HepG2 (cell line): Measurements from ENCODE around the gene MBTD1. TPM values are rescaled to one million over a fixed set of nuclear protein-coding genes. Genes with fewer than 3 reads are reported as not detected.
A peak's percentile ranks its signal among the peaks of the same experiment; 100 is the strongest.

Experiments
- AFF4 ChIP-seq: sonication (generic); formaldehyde crosslinking; IDR thresholded peaks from 2 replicates; pipeline ENCODE4 v1.4.0; 2020; ENCODE audit warnings: missing genetic modification reagents
- AGO2 ChIP-seq: fragments of 200-400 bp; formaldehyde crosslinking; optimal IDR thresholded peaks from 2 replicates; pipeline ENCODE3; 2017; ENCODE audit warnings: mild to moderate bottlenecking, low read depth, low read length, moderate library complexity
- CCDC6 ChIP-seq: sonication (generic); formaldehyde crosslinking; IDR thresholded peaks from 2 replicates; pipeline ENCODE4 v1.8.1; 2022; ENCODE audit warnings: mild to moderate bottlenecking, missing genetic modification reagents, moderate library complexity
- CENPX ChIP-seq: sonication (generic); formaldehyde crosslinking; IDR thresholded peaks from 2 replicates; pipeline ENCODE4 v1.9.0; 2021; ENCODE audit warnings: mild to moderate bottlenecking, missing genetic modification reagents, moderate library complexity
- CTCF ChIP-seq: sonication (generic); formaldehyde crosslinking; IDR thresholded peaks from 2 replicates; pipeline ENCODE4 v1.5.0; 2020; ENCODE audit warnings: mild to moderate bottlenecking, missing genetic modification reagents, moderate library complexity
- FOXA1 ChIP-seq, 2 experiments: fragments of 450-650 bp in 1 of 2; sonication (generic) in 1 of 2; formaldehyde crosslinking in 1 of 2; IDR thresholded peaks; 2 replicates each; pipeline versions ENCODE4 v1.4.0 to v1.6.1; 2016 to 2020; ENCODE audit warnings: missing genetic modification reagents in 1 of 2
- FOXK1 ChIP-seq: sonication (generic); formaldehyde crosslinking; IDR thresholded peaks from 2 replicates; pipeline ENCODE4 v1.4.0; 2020; ENCODE audit warnings: low read depth, missing genetic modification reagents, borderline replicate concordance
- IRF2 ChIP-seq: IDR thresholded peaks from 2 replicates; pipeline ENCODE4 v1.6.1; 2018; ENCODE audit warnings: missing genetic modification reagents, missing compliant biosample characterization
- KDM5A ChIP-seq: fragments of 200-600 bp; sonication (generic); IDR thresholded peaks from 2 replicates; pipeline ENCODE4 v1.7.0; 2018; ENCODE audit warnings: antibody characterized with exemption, mild to moderate bottlenecking, low read length, borderline replicate concordance
- KMT2A ChIP-seq: sonication (generic); formaldehyde crosslinking; IDR thresholded peaks from 2 replicates; pipeline ENCODE4 v1.4.0; 2020; ENCODE audit warnings: missing genetic modification reagents
- MTERF4 ChIP-seq: sonication (generic); formaldehyde crosslinking; IDR thresholded peaks from 2 replicates; pipeline ENCODE4 v1.8.0; 2023; ENCODE audit warnings: mild to moderate bottlenecking, missing genetic modification reagents
- NKX3-1 ChIP-seq: sonication (generic); formaldehyde crosslinking; IDR thresholded peaks from 2 replicates; pipeline ENCODE4 v1.5.0; 2020; ENCODE audit warnings: missing genetic modification reagents
- PCBP1 ChIP-seq: fragments of 200-400 bp; formaldehyde crosslinking; IDR thresholded peaks from 2 replicates; pipeline ENCODE4 v1.6.1; 2017; ENCODE audit warnings: mild to moderate bottlenecking, low read depth, low read length, borderline replicate concordance
- RBFOX2 ChIP-seq: fragments of 200-400 bp; formaldehyde crosslinking; IDR thresholded peaks from 2 replicates; pipeline ENCODE4 v1.6.1; 2017; ENCODE audit warnings: low read depth, mild to moderate bottlenecking, low read length
- RELA ChIP-seq: sonication (generic); formaldehyde crosslinking; IDR thresholded peaks from 2 replicates; pipeline ENCODE4 v1.4.0; 2020; ENCODE audit warnings: missing genetic modification reagents
- TCF12 ChIP-seq, 2 experiments: fragments of 450-650 bp in 1 of 2; sonication (generic) in 1 of 2; formaldehyde crosslinking in 1 of 2; IDR thresholded peaks; 2 replicates each; pipeline versions ENCODE4 v1.6.1 to v1.8.0; 2017 to 2022; ENCODE audit warnings: antibody characterized with exemption in 1 of 2, mild to moderate bottlenecking in 1 of 2, missing genetic modification reagents in 1 of 2, moderate library complexity in 1 of 2
- TRIM22 ChIP-seq: fragments of 450-650 bp; IDR thresholded peaks from 2 replicates; pipeline ENCODE4 v1.6.1; 2017
- ZNF136 ChIP-seq: sonication (generic); formaldehyde crosslinking; IDR thresholded peaks from 2 replicates; pipeline ENCODE4 v1.8.1; 2022; ENCODE audit warnings: low read depth, mild to moderate bottlenecking, moderate library complexity, missing genetic modification reagents
- ZNF253 ChIP-seq: sonication (generic); formaldehyde crosslinking; IDR thresholded peaks from 2 replicates; pipeline ENCODE4 v1.8.0; 2022; ENCODE audit warnings: mild to moderate bottlenecking, missing genetic modification reagents, borderline replicate concordance
- ZNF296 ChIP-seq: sonication (generic); formaldehyde crosslinking; conservative IDR thresholded peaks from 2 replicates; pipeline ENCODE4 v1.5.0; 2020; ENCODE audit warnings: mild to moderate bottlenecking, missing genetic modification reagents
- ZNF432 ChIP-seq: sonication (generic); formaldehyde crosslinking; IDR thresholded peaks from 2 replicates; pipeline ENCODE4 v1.5.0; 2020; ENCODE audit warnings: missing genetic modification reagents, mild to moderate bottlenecking, borderline replicate concordance
- ZNF598 ChIP-seq: sonication (generic); formaldehyde crosslinking; IDR thresholded peaks from 2 replicates; pipeline ENCODE4 v1.5.1; 2020; ENCODE audit warnings: mild to moderate bottlenecking, missing genetic modification reagents, borderline replicate concordance
- polyA plus RNA-seq, 8 experiments: library from polyadenylated mRNA; depleted of rRNA in 3 of 8; stranded (reverse) in 7 of 8; unstranded in 1 of 8; fragments of >200 nt; fragmentation: Illumina TruSeq in 4 of 8; extraction: Trizol in 4 of 8; gene quantifications; 2 replicates each; pipeline versions ENCODE4 v1.2.1 to v1.2.3, GENCODE V29; 2011 to 2016; ENCODE audit warnings: low read depth in 4 of 8, missing spikeins in 1 of 8, mixed read lengths in 1 of 8; ENCODE audit not compliant: insufficient read depth in 1 of 8
- total RNA-seq, 5 experiments: library from RNA; depleted of rRNA; stranded (reverse); fragments of >200 nt; fragmentation: Illumina TruSeq; extraction: Trizol; gene quantifications; 2 replicates each; pipeline ENCODE4 v1.2.3, GENCODE V29; 2016; ENCODE audit warnings: low read depth in 1 of 5

Gene MBTD1
- total and polyA plus RNA-seq, 2 of the 13 experiments (the other 11 are each of a cell fraction or from before 2014, with no cell fraction given): 20.9 TPM

GRCh38 chr17:51259564-51260236, at the start of gene MBTD1 (continued):
- TF ChIP-seq FOXK1 (CRISPR knock-in tag) (peak; percentile 93), NKX3-1 (CRISPR knock-in tag) (no peak), TRIM22 (no peak), RELA (CRISPR knock-in tag) (no peak), CTCF (no peak), RBFOX2 (peak; percentile 76), PCBP1 (peak; percentile 55; the same call in 1 of the 2 replicates), MTERF4 (CRISPR knock-in tag) (no peak), CCDC6 (CRISPR knock-in tag) (no peak; the same call in 1 of the 2 replicates), KMT2A (CRISPR knock-in tag) (no peak; the same call in none of the 2 replicates), ZNF136 (0 out of 2 replicates have a peak, but pooled peaks have one; percentile 45), ZNF296 (no peak), ZNF598 (CRISPR knock-in tag) (no peak), KDM5A (peak; percentile 62; the same call in 1 of the 2 replicates), ZNF253 (CRISPR knock-in tag) (0 out of 2 replicates have a peak, but pooled peaks have one; percentile 10), AFF4 (no peak), FOXA1 (IDR thresholded peaks at IDR 0.05) (no peak), FOXA1 (CRISPR knock-in tag; IDR thresholded peaks at IDR 0.05) (peak; percentile 71), AGO2 (peak; percentile 73), TCF12 (IDR thresholded peaks at IDR 0.05) (no peak), TCF12 (CRISPR knock-in tag; IDR thresholded peaks at IDR 0.05) (no peak), IRF2 (no peak), CENPX (CRISPR knock-in tag) (no peak), ZNF432 (CRISPR knock-in tag) (no peak)
